ENCODE data around the gene GLIS2.

DNA sequence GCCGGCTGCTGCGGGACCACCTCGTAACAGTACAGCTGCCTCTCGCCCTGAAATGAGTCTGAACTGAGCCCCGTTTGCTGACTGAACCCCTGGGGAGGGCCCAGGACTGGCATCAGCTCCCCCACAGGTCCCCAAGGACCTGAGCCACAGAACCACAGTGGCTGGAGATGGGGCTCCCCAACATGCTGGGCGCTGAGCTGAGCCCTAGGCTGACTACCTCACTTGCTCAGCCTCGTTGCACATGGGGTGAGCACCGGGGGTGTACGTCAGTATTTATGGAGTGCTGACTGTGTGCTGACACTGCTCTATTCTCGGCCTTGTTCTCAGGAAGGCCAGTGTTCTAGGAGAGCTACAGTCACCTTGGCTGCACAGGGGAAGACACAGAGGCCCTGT is 49.1 kb downstream of the GLIS2 start:
- TF ChIP-seq, protein P1, sequence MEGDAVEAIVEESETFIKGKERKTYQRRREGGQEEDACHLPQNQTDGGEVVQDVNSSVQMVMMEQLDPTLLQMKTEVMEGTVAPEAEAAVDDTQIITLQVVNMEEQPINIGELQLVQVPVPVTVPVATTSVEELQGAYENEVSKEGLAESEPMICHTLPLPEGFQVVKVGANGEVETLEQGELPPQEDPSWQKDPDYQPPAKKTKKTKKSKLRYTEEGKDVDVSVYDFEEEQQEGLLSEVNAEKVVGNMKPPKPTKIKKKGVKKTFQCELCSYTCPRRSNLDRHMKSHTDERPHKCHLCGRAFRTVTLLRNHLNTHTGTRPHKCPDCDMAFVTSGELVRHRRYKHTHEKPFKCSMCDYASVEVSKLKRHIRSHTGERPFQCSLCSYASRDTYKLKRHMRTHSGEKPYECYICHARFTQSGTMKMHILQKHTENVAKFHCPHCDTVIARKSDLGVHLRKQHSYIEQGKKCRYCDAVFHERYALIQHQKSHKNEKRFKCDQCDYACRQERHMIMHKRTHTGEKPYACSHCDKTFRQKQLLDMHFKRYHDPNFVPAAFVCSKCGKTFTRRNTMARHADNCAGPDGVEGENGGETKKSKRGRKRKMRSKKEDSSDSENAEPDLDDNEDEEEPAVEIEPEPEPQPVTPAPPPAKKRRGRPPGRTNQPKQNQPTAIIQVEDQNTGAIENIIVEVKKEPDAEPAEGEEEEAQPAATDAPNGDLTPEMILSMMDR (IDR thresholded peaks at IDR 0.05): no peak
- TF ChIP-seq POLR2A (IDR thresholded peaks at IDR 0.05): no peak
